IPS-20b (cell line): Measurements from ENCODE around the gene CFAP20.

Source experiments
- H3K27ac ChIP-seq: one replicate; pipeline ENCODE4 v1.5.1; 2013; ENCODE audit warnings: low read length
- H3K27me3 ChIP-seq: 2 replicates; pipeline ENCODE4 v1.6.1; 2013; ENCODE audit warnings: mild to moderate bottlenecking, low read length, inconsistent platforms; ENCODE audit not compliant: insufficient read depth
- H3K36me3 ChIP-seq: 2 replicates; pipeline ENCODE4 v1.6.1; 2013; ENCODE audit warnings: low read depth, mild to moderate bottlenecking, inconsistent platforms, low read length, moderate library complexity; ENCODE audit not compliant: insufficient read depth
- H3K4me1 ChIP-seq: 2 replicates; pipeline ENCODE4 v1.6.1; 2013; ENCODE audit warnings: mild to moderate bottlenecking, control low read depth, inconsistent platforms, low read length, moderate library complexity; ENCODE audit not compliant: insufficient read depth
- H3K4me3 ChIP-seq: 2 replicates; pipeline ENCODE4 v1.5.1; 2013; ENCODE audit warnings: mild to moderate bottlenecking, low read length, inconsistent platforms
- H3K9ac ChIP-seq: 2 replicates; pipeline ENCODE4 v1.6.1; 2013; ENCODE audit warnings: low read depth, mild to moderate bottlenecking, inconsistent platforms, low read length, moderate library complexity
- H3K9me3 ChIP-seq: 2 replicates; pipeline ENCODE4 v1.6.1; 2013; ENCODE audit warnings: mild to moderate bottlenecking, low read depth, low read length, inconsistent platforms; ENCODE audit not compliant: insufficient read depth

Gene CFAP20

GRCh38 chr16:58129097-58129936 is at the start of gene CFAP20:
Gene CFAP20 (minus strand): TSS chr16:58129381. CDS start chr16:58129115, 266 bp downstream.
- H3K4me3 ChIP-seq = peak within 1 kb of the TSS; percentile 80
- H3K27ac ChIP-seq = peak within 1 kb of the TSS; percentile 89
- H3K27me3 ChIP-seq = no peaks in the 10 kb centered on the region
- H3K9me3 ChIP-seq = no peaks in the 10 kb centered on the region
- H3K36me3 ChIP-seq = no peaks in the 10 kb centered on the region
- peaks cover 16% of the 10 kb centered on the region for H3K4me1 ChIP-seq
- peak within 1 kb of the TSS; percentile 92 for H3K9ac ChIP-seq

DNA sequence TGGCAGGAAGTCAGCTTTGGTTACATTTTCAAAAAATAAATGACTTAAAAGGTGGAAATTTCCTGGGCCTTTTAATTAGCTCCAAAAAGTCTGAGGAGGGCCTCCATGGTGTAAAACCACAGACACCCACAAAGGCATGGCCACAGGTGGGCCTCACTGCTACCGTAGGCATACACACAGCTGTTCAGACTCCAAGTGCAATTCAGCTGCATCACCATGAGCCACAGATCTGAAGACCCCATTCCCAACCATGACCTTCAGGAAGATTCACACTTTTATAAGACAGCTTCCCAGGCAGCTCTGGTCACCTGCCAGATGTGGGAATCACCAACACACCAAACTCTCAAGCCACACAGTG is 48.2 kb upstream of the CFAP20 start:
- Histone ChIP-seq H3K27ac (no peak overlapping the region), H3K4me3 (no peak overlapping the region), H3K9me3 (no peaks in the 10 kb centered on the region), H3K27me3 (no peaks in the 10 kb centered on the region), H3K9ac (no peak overlapping the region), H3K4me1 (no peaks in the 10 kb centered on the region), H3K36me3 (peaks cover 88% of the 10 kb centered on the region)

- Histone ChIP-seq H3K27ac (no peak overlapping the region), H3K9ac (no peak overlapping the region), H3K4me3 (no peak overlapping the region), H3K27me3 (no peaks in the 10 kb centered on the region), H3K9me3 (no peaks in the 10 kb centered on the region), H3K4me1 (no peaks in the 10 kb centered on the region), H3K36me3 (peaks cover 88% of the 10 kb centered on the region)
Observed at GRCh38 chr16:58176608-58177352, 47.6 kb upstream of the CFAP20 start.

- H3K27ac ChIP-seq = no peak overlapping the region
- no peaks in the 10 kb centered on the region for H3K9me3 ChIP-seq
- H3K4me3 ChIP-seq = no peak overlapping the region
- peaks cover 92% of the 10 kb centered on the region for H3K36me3 ChIP-seq
- no peak overlapping the region for H3K9ac ChIP-seq
- no peaks in the 10 kb centered on the region for H3K27me3 ChIP-seq
- no peaks in the 10 kb centered on the region for H3K4me1 ChIP-seq
Observed at GRCh38 chr16:58170223-58170622, 41.0 kb upstream of the CFAP20 start.

DNA sequence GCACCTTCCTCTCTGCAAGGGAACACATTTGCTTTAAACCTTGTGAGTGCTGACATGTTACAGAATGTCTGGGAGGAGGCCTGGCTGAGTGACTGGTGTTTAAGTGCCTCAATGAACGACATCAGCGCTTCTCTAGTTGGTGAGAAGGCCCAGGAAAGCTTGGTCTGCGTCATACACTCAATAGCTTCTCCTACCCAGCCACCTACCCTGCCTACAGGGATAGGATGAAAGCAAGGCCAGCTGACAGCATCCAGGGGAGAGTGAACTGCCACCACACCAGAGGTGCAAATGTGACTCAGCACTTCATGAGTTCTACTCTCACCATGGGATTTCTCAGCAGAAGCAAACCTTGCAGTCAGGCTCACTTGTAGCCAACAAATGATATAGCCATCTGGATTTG is 31.7 kb upstream of the CFAP20 start:
- Histone ChIP-seq H3K9me3 (no peaks in the 10 kb centered on the region), H3K36me3 (peaks cover 66% of the 10 kb centered on the region), H3K27me3 (no peaks in the 10 kb centered on the region), H3K4me1 (no peaks in the 10 kb centered on the region), H3K9ac (no peak overlapping the region), H3K4me3 (no peak overlapping the region), H3K27ac (no peak overlapping the region)

DNA sequence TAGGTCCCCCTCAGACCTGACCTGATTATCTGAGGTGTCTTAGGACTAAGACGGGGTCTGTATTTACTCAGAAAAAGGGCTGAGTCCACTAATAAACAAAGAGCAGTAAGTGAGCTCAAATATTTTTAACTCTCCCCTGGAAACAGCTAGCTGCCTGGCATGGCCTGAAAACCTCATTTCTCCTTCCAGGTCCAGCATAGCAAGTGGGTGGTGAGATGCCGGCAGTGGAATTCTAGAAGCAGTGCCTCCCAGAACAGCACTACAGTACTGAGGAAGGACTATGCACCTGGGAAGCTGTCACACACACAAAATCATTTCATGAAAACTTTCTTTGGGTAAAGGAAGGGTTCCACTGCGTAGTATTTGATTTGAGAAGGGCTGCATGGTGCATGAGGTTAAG is 29.5 kb upstream of the CFAP20 start:
- H3K27ac ChIP-seq = no peak overlapping the region
- no peaks in the 10 kb centered on the region for H3K4me1 ChIP-seq
- peaks cover 45% of the 10 kb centered on the region for H3K36me3 ChIP-seq
- no peaks in the 10 kb centered on the region for H3K27me3 ChIP-seq
- H3K4me3 ChIP-seq = no peak overlapping the region
- no peak overlapping the region for H3K9ac ChIP-seq
- H3K9me3 ChIP-seq = no peaks in the 10 kb centered on the region

GRCh38 chr16:58157951-58158540 is 28.9 kb upstream of the CFAP20 start:
- no peak overlapping the region for H3K9ac ChIP-seq

DNA sequence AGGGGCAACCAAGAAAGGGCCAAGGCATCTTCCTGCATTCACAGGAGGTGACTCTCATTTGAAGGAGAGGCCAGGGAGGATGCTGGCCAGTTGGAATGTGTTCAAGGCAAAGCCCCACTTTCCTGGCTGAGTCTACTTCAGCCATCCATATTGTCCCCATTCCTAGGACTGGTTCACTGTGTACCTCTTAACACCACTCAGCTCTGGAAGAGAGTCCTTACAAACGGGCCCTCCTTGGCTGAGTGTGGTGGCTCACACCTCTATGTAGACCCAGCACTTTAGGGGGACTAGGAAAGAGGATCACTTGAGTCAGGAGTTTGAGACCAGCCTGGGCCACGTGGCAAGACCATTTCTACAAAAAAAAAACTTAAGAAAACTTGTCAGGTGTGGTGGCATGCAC is 28.1 kb upstream of the CFAP20 start:
- H3K27ac ChIP-seq = no peak overlapping the region
- no peaks in the 10 kb centered on the region for H3K4me1 ChIP-seq
- no peaks in the 10 kb centered on the region for H3K9me3 ChIP-seq
- no peak overlapping the region for H3K9ac ChIP-seq
- H3K36me3 ChIP-seq = peaks cover 30% of the 10 kb centered on the region
- H3K27me3 ChIP-seq = no peaks in the 10 kb centered on the region
- H3K4me3 ChIP-seq = no peak overlapping the region

More at GRCh38 chr16:58157951-58158540, 28.9 kb upstream of the CFAP20 start:
- no peaks in the 10 kb centered on the region for H3K27me3 ChIP-seq
- no peaks in the 10 kb centered on the region for H3K4me1 ChIP-seq
- H3K27ac ChIP-seq = no peak overlapping the region
- H3K9me3 ChIP-seq = no peaks in the 10 kb centered on the region
- peaks cover 38% of the 10 kb centered on the region for H3K36me3 ChIP-seq
- no peak overlapping the region for H3K4me3 ChIP-seq

DNA sequence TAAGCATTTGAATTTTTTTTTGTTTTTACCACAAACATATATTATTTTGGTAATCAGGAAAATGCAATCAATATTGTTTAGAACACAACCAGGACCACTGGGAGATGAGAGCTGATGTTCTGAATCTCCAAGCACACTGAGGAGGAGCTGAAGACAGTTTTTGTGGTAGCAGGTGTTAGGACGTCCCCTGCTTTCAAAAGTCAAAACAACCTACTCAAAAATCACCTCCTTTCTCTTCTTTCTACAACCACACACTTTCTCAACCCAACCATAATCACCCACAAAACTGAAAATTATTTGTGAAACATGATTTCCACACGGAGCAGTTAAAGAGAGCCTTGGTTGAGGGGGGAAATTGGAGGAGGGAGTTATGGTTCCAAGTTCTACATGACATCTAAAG is 26.7 kb upstream of the CFAP20 start:
- no peaks in the 10 kb centered on the region for H3K9me3 ChIP-seq
- H3K9ac ChIP-seq = no peak overlapping the region
- no peak overlapping the region for H3K27ac ChIP-seq
- no peaks in the 10 kb centered on the region for H3K27me3 ChIP-seq
- H3K36me3 ChIP-seq = peaks cover 16% of the 10 kb centered on the region
- no peaks in the 10 kb centered on the region for H3K4me1 ChIP-seq
- no peak overlapping the region for H3K4me3 ChIP-seq

- Histone ChIP-seq H3K9me3 (no peaks in the 10 kb centered on the region), H3K4me1 (no peaks in the 10 kb centered on the region), H3K4me3 (no peak overlapping the region), H3K36me3 (peaks cover 1% of the 10 kb centered on the region; the same call in 1 of the 2 replicates), H3K27ac (no peak overlapping the region), H3K27me3 (no peaks in the 10 kb centered on the region), H3K9ac (no peak overlapping the region)
Observed at GRCh38 chr16:58154345-58154744, 25.2 kb upstream of the CFAP20 start.

DNA sequence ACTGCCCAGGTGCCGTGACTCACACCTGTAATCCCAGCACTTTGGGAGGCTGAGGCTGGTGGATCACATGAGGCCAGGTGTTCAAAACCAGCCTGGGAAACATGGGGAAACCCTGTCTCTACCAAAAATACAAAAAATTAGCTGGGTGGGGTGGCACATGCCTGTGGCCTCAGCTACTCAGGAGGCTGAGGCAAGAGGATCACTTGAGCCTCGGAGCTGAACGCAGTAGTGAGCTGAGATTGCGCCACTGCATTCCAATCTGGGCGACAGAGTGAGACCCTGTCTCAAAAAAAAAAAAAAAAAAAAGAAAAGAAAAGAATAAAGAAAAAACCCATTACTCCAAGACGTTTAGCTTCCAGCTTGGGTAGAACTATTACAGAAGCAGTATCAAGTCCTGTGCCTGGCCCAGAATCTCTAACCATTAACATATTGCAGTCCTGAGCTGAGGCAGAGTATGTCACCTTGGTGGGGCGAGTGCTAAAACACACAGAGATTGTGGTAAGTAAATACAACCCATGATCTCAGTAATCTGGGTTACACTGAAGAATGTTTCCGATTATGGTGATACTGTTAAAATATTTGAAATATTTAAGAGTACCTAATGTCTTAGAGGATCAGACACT is 23.2 kb upstream of the CFAP20 start:
- H3K36me3 ChIP-seq = no peaks in the 10 kb centered on the region
- no peaks in the 10 kb centered on the region for H3K9me3 ChIP-seq
- no peak overlapping the region for H3K4me3 ChIP-seq
- no peaks in the 10 kb centered on the region for H3K4me1 ChIP-seq
- no peaks in the 10 kb centered on the region for H3K27me3 ChIP-seq
- H3K9ac ChIP-seq = no peak overlapping the region
- H3K27ac ChIP-seq = no peak overlapping the region
